ENCODE results near the gene GJB3.
"Not testable (repeated sequence)": the region's sequence is repeated elsewhere in the genome, so short reads cannot be mapped to it uniquely, and the experiment has no call there.

The GJB3 gene

DNA sequence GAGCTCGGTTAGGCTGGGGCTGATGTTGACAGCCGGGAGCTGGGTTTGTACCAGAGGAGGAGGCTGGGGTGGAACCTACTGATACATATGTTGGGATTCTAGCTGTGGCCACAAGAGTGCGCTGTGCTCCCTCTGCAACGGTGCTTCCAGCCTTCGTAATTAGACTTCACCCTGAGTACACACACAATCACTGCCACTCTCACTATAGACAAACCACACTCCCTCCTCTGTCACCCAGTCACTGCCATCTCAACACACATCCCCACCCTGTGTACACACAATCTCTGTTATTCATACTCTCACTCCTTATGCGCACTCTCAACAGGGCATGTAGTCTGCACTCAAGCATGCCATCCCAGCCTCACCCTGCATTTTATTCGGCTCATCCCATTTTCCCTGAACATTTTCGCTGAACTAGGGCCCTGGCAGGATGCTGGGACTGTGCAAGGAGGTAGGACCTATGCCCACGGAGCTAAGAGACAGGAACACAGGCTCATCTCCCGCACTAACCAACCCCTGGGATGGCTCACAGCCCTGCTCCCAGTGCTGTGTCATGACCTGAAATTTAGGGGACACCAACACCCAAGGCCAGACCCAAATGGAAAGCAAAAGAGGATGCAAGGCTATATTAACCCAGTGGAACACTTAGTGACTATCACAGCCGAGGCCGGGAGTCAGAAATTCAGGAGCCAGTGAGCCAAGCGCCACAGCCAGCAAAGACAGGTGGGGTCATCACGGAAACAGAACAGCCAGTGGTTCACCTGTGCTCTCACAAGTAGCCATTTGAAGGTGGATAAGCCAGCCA lies 5.7 kb downstream of the GJB3 start:
- no peak for DNase-seq (ENCODE audit: low read depth)

- no peak for DNase-seq (ENCODE audit: low read depth)
Observed at GRCh38 chr1:34787461-34788420, 6.7 kb downstream of the GJB3 start.

DNA sequence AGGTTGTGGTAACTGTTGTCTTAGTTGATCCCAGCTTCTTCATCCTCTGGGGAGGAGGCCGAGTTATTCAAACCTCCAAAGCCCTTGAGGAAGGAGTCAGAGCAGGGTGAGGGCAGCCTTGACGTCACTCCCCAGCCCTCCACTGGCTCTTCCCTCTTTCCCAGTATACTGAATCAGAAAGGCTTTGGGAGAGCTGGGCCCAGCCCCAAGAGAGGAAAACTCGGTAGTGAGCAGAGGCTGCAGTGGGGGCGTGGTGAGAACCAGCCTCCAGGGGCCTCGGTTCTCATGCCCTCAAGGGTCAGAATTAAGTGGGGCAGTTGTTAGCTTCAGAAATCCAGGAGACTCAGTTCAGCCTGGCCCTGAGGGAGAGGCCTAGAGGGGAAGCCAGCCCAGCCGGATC lies 10.0 kb downstream of the GJB3 start:
- no peak for DNase-seq (ENCODE audit: low read depth)

DNA sequence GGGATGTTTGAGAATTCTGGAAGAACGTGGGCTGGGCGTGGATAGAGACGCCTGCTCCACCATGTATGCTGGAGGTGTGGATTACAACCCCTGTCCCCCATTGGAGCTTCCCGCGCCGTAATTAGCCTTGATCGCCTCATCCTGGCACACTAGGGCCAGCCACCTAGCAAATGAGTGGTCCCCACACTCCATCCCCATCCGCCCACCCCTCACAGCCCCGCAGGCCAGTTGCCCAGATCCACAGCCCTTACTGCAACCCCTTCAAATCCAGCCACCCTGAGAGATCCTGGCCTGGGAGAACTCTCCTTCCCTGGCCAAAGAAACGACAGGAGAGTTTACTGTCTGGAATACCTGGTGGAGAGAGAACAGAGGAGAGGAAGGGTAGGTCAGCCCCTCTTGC lies 11.4 kb downstream of the GJB3 start:
- no peak for DNase-seq (ENCODE audit: low read depth)

- DNase-seq (ENCODE audit: low read depth), result no peak
Observed at GRCh38 chr1:34792868-34793727, 12.1 kb downstream of the GJB3 start, which contains the start of gene GJA4. Gene GJA4 (plus strand): TSS chr1:34792999. CDS start chr1:34794214, 1,215 bp downstream.

GRCh38 chr1:34794001-34794789 lies 13.2 kb downstream of the GJB3 start:
- DNase-seq (ENCODE audit: low read depth), result no peak

GRCh38 chr1:34794790-34795180 lies 13.8 kb downstream of the GJB3 start:
- DNase-seq (ENCODE audit: low read depth), result no peak

DNA sequence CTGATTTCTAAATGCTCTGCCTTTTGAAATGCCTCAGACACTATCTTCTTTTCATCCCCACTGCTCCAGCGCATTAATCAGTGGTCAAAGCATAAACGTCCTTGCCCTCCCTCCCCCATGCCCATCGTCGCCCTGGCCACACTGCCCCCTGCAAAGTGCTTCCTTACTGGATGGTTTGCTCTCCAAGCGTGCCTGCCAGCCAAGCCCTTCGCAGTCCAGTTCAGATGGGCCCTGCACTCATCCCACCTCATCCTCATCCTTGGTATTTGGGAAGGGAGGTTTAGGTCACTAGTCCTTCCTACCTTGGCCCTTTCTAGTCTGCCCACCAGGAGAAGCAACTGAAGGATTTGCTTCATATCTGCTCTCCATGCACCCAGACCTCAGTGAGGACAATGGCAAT lies 14.9 kb downstream of the GJB3 start:
- no peak for DNase-seq (ENCODE audit: low read depth)

DNA sequence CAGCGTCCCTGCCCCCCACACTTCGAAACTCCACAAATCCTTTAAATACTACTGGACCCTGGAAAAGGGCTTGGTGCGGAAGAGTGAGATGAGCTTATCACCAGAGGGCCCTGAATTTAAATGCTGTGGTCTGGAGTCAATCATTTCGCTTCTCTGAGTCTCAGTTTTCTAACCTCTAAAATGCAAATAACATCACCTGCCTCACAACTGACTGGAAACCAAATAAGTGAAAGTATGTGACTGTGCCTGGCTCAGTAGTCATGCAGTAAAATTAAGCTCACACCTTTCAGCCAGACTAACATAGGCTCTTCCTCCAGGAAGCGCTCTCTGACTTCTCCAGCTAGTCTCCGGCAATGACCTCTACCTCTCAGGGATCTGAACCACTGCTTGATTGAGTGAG lies 16.0 kb downstream of the GJB3 start:
- no peak for DNase-seq (ENCODE audit: low read depth)

- DNase-seq (ENCODE audit: low read depth), result no peak
Observed at GRCh38 chr1:34800214-34800613, 19.2 kb downstream of the GJB3 start.

DNA sequence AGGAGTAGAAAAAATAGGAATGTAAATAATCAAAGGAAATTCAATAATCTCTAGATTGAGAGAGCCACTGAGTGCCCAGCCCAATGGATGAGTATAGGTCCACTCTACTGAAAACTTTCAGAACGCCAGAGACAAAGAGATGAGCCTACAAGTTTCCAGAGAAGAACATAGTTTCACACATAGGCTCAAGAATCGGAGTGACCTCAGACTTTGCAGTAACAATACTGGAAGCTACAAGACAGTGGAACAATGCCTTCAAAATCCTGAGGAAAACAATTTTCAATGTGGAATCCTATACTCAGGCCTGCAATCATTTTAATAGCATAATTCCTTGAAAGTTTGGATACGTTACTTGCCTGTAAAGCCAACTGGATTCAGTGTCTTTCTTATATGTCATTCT lies 22.8 kb downstream of the GJB3 start:
- no peak for DNase-seq (ENCODE audit: low read depth)

GRCh38 chr1:34806396-34806795 lies 25.4 kb downstream of the GJB3 start:
- DNase-seq (ENCODE audit: low read depth), result peak; percentile 26

DNA sequence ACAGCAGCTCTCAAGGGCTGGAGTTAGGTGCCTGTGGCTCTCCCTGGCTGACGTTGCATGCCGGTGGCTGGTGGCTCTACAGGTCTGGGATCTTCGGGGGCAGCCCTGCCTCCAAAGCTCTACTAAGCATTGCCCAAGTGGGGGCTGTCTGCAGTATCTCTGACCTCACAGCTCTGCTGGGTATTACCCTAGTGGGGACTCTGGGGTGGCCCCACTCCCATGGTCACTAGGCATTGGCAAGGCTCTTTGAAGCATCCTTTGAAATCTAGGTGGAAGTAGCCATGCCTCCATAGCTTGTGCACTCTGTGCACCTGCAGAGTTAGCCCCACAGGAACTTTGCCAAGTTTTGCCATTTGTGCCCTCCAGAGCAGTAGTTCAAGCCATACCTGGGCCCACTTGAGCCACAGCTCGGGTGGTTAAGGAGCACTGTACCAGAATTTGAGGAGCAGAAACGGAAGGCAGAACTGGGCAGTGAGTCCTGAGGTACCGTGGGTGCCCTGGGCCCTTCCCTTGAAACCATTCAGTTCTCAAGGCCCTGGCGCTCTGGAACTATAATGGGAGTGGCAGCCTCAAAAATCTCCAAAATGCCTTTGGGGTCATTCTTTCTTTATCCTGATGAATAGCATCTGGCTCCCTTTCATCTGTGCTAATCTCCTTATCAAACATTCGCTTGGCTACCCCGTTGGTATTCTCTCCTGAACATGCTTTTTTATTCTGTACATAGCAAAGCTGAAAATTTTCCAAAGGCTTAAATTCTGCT lies 27.2 kb downstream of the GJB3 start:
- no peak for DNase-seq (ENCODE audit: low read depth)

- not testable (repeated sequence) for DNase-seq (ENCODE audit: low read depth)
Observed at GRCh38 chr1:34810781-34811180, 29.8 kb downstream of the GJB3 start.

GRCh38 chr1:34816332-34816731 lies 35.3 kb downstream of the GJB3 start:
- no peak for DNase-seq (ENCODE audit: low read depth)

- DNase-seq (ENCODE audit: low read depth), result no peak
Observed at GRCh38 chr1:34816778-34817177, 35.8 kb downstream of the GJB3 start.

GRCh38 chr1:34818862-34819261 lies 37.8 kb downstream of the GJB3 start:
- DNase-seq (ENCODE audit: low read depth), result not testable (repeated sequence)

- DNase-seq (ENCODE audit: low read depth), result no peak
Observed at GRCh38 chr1:34822202-34822601, 41.2 kb downstream of the GJB3 start.

- DNase-seq (ENCODE audit: low read depth), result no peak
Observed at GRCh38 chr1:34824817-34825454, 43.9 kb downstream of the GJB3 start.
